Measurements from ENCODE around the gene ZNF692.
"Not testable (repeated sequence)": the region's sequence is repeated elsewhere in the genome, so short reads cannot be mapped to it uniquely, and the experiment has no call there.

Gene ZNF692

DNA sequence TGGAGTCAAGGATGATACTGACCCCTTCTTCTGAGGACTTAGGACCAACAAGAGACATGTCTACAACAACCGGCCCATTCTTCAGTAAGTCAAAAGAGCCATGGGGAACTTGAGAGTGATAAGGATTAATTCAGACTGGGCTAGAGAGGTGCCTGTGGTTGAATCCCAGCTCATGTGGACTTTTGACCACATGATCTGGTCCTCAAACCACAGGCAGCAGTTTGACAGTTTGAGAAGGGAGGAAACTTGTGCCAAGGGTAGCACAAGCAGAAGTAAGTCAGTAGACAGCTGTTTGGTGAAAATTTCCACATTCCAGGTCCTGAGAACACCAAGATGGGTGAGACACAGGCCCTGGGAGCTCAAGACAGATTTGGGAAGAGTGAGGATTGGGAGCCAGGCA is 53.0 kb downstream of the ZNF692 start:
- DNase-seq: no peak

DNA sequence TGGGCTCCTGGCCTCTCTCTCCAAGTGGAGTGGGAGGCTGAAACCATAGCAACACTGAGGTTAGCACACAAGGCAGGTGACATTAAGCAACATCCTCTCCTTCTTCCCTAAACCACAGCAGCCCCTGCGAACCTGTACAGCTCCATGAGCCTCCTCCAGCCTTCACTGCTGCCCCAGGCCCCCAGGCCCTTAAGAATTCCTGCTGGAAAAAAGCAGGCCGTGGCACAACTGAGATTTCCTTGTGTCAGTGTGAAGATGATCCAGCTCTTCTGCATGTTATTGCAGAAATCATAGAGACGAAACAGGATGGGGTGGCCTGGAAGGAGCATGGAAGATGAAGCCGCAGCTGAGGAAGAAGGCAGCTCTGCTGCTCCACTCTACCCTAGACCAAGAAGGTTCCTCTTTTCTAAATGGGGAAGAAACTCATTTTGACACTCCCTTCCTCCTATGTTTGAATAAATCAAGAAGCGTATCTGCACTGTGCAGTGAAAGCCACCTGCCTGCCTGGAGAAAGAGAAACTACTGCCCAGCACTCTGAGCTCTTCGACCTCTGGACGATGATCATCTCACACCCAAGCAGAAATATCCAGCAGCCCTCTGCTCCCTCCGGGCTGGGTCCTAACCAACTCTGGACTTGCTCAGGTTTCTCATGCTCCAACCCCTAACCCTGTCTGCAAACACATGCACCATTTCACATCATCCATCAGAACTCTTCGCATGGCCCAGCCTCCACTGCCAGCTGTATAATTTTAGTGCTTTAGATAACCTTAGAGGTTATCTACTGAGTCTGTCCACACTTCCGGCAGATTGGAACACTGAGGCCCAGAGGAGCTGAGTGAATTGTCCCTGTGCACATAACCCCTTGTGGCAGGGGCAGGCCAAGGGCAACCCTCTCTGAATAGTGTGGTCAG is 53.9 kb downstream of the ZNF692 start:
- no peak for DNase-seq

DNA sequence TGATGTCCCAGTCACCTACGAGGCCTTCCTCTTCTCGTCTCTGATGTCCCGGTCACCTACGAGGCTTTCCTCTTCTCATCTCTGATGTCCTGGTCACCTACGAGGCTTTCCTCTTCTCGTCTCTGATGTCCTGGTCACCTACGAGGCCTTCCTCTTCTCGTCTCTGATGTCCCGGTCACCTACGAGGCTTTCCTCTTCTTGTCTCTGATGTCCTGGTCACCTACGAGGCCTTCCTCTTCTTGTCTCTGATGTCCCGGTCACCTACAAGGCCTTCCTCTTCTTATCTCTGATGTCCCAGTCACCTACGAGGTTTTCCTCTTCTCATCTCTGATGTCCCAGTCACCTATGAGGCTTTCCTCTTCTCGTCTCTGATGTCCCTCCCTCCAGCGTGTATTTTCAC is 55.4 kb downstream of the ZNF692 start:
- not testable (repeated sequence) for DNase-seq

DNA sequence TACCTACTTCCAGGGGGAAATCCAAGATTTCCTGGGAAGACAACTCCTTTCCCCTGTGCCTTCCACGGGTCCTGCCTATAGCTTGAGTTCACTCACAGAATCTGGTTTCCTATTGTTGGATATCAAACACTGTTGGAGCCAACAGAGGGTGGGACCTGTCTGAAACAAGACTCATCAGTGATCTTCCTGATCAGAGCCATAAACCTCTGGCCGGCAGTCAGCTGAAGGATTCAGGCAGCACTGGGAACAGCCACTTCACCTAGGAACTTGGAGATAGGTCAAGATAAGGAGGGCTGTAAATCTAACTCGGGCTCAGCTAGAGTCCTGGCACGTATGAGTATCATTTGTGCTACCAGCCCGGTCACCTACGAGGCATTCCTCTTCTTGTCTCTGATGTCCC is 56.4 kb downstream of the ZNF692 start:
- DNase-seq: no peak

DNA sequence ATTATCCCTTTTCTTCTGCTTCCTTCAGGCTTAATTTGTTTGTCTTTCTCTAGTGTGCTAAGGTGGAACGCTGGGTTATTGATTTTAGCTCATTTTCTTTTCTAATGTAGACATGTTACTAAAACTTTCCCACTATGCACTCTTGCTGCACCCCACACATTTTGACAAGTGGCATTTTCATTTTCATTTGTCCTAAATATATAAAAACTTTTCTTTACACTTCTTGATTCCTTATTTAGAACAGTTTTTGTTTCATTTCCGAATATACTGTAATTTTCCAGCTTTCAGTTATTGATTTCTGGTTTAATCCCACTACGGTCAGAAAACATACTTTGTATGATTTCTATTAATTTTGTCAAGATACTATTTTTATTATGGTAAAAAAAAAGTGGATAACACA is 58.4 kb downstream of the ZNF692 start:
- no peak for DNase-seq

All from stimulated activated CD8-positive, alpha-beta memory T cell treated with anti-CD3 and anti-CD28 coated beads, Interleukin-4, amount 100 ng/mL, for 48 hours (primary cell).